Measurements from ENCODE around the gene AUH.

The AUH gene

GRCh38 chr9:91231619-91232018 is 130.1 kb downstream of the AUH start:
- Histone ChIP-seq H3K4me1 (ENCODE audit: low read length) (no peaks in the 10 kb centered on the region), H3K36me3 (replicated peaks; ENCODE audit: low read depth, low read length) (no peaks in the 10 kb centered on the region), H2AFZ (ENCODE audit: low read depth, low read length) (no peak overlapping the region), H3K9ac (ENCODE audit: low read length) (no peak overlapping the region), H3K9me3 (ENCODE audit: insufficient read depth, low read length) (no peaks in the 10 kb centered on the region), H3K27me3 (ENCODE audit: low read depth, low read length) (no peaks in the 10 kb centered on the region), H4K20me1 (ENCODE audit: insufficient read depth, low read length) (peaks cover 2% of the 10 kb centered on the region; the same call in 1 of the 2 replicates), H3K79me2 (ENCODE audit: low read length) (no peaks in the 10 kb centered on the region), H3K4me3 (ENCODE audit: low read length) (no peak overlapping the region), H3K4me2 (ENCODE audit: low read length) (no peak overlapping the region), H3K27ac (ENCODE audit: low read length) (no peak overlapping the region)
- TF ChIP-seq CTCF (IDR thresholded peaks at IDR 0.05; ENCODE audit: low read depth, low read length) (no peak), EZH2phosphoT487 (IDR thresholded peaks at IDR 0.05; ENCODE audit: low read depth) (no peak)

DNA sequence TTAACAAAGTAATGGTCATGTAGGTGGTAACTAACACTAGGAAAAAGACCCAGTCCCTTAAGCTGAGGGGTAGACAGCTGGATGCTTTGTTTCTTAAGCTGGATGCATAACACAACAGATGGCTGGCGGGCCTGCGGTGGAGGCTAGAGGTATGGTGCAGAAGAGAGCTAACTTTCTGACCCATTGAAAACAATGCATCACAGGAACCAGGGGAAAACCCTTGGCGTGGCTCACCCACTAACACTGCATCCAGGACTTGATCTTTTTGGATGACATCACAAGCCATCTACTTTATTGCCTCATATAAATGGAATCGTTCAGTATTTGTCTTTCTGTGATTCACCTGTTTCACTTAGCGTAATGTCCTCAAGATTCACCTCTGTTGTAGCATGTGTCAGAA is 138.7 kb downstream of the AUH start:
- H4K20me1 ChIP-seq (ENCODE audit: insufficient read depth, low read length) = no peaks in the 10 kb centered on the region
- TF ChIP-seq EZH2phosphoT487 (IDR thresholded peaks at IDR 0.05; ENCODE audit: low read depth) (no peak), CTCF (IDR thresholded peaks at IDR 0.05; ENCODE audit: low read depth, low read length) (no peak)
- no peak overlapping the region for H3K4me2 ChIP-seq (ENCODE audit: low read length)
- H2AFZ ChIP-seq (ENCODE audit: low read depth, low read length) = no peak overlapping the region
- no peak overlapping the region for H3K4me3 ChIP-seq (ENCODE audit: low read length)
- H3K79me2 ChIP-seq (ENCODE audit: low read length) = no peaks in the 10 kb centered on the region
- H3K9me3 ChIP-seq (ENCODE audit: insufficient read depth, low read length) = no peaks in the 10 kb centered on the region
- H3K36me3 ChIP-seq (replicated peaks; ENCODE audit: low read depth, low read length) = no peaks in the 10 kb centered on the region
- H3K27me3 ChIP-seq (ENCODE audit: low read depth, low read length) = no peaks in the 10 kb centered on the region; the same call in 1 of the 2 replicates
- no peak overlapping the region for H3K27ac ChIP-seq (ENCODE audit: low read length)
- H3K4me1 ChIP-seq (ENCODE audit: low read length) = no peaks in the 10 kb centered on the region
- no peak overlapping the region for H3K9ac ChIP-seq (ENCODE audit: low read length)

DNA sequence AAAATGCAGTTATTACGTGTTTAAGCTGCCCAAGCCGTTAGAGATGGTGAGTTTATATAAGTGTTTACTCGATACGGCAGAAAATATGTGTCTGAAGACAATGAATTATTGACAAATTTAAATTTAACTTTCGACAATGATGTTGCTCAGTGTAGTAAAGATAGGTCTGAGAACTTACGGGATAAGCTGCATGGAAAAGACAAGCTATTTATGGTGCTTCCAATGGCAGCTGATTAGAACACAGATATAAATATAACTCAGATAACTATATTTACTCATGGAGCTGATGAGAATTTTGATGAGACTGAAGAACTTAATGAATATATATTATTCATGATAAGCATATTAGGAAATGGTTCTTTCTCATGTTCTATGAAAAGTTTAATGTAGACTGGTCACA is 139.3 kb downstream of the AUH start:
- Histone ChIP-seq H4K20me1 (ENCODE audit: insufficient read depth, low read length) (no peaks in the 10 kb centered on the region), H3K4me1 (ENCODE audit: low read length) (no peaks in the 10 kb centered on the region)

DNA sequence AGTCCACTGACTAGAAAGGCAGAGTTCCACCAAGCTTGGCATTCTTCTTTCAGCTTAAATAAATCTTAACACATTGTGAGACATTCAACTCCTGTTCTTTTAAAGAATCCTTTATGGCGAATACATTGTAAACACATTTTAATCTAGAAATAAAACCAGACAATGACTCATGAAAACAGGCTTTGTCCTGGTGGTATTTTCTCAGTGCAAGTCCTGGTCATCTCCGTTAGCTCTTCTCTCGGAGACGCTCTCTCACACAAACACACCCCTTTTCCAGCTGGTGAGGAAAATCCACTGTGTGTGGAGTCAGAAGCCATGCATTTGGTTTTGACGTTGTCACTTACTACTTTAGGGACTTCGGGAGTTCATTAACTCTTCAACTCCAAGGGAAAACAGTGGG is 140.4 kb downstream of the AUH start:
- Histone ChIP-seq H3K27me3 (ENCODE audit: low read depth, low read length) (no peaks in the 10 kb centered on the region; the same call in 1 of the 2 replicates), H3K4me2 (ENCODE audit: low read length) (no peak overlapping the region), H3K9ac (ENCODE audit: low read length) (no peak overlapping the region), H3K9me3 (ENCODE audit: insufficient read depth, low read length) (no peaks in the 10 kb centered on the region), H3K79me2 (ENCODE audit: low read length) (no peaks in the 10 kb centered on the region), H4K20me1 (ENCODE audit: insufficient read depth, low read length) (no peaks in the 10 kb centered on the region), H3K36me3 (replicated peaks; ENCODE audit: low read depth, low read length) (no peaks in the 10 kb centered on the region), H2AFZ (ENCODE audit: low read depth, low read length) (no peak overlapping the region), H3K4me3 (ENCODE audit: low read length) (no peak overlapping the region), H3K27ac (ENCODE audit: low read length) (no peak overlapping the region), H3K4me1 (ENCODE audit: low read length) (no peaks in the 10 kb centered on the region)
- TF ChIP-seq EZH2phosphoT487 (IDR thresholded peaks at IDR 0.05; ENCODE audit: low read depth) (no peak), CTCF (IDR thresholded peaks at IDR 0.05; ENCODE audit: low read depth, low read length) (no peak)

More for the DNA sequence above, 139.3 kb downstream of the AUH start:
- Histone ChIP-seq H3K9ac (ENCODE audit: low read length) (no peak overlapping the region), H3K27ac (ENCODE audit: low read length) (no peak overlapping the region), H3K36me3 (replicated peaks; ENCODE audit: low read depth, low read length) (no peaks in the 10 kb centered on the region), H2AFZ (ENCODE audit: low read depth, low read length) (no peak overlapping the region), H3K27me3 (ENCODE audit: low read depth, low read length) (no peaks in the 10 kb centered on the region; the same call in 1 of the 2 replicates), H3K4me2 (ENCODE audit: low read length) (no peak overlapping the region), H3K4me3 (ENCODE audit: low read length) (no peak overlapping the region), H3K9me3 (ENCODE audit: insufficient read depth, low read length) (no peaks in the 10 kb centered on the region), H3K79me2 (ENCODE audit: low read length) (no peaks in the 10 kb centered on the region)
- TF ChIP-seq CTCF (IDR thresholded peaks at IDR 0.05; ENCODE audit: low read depth, low read length) = no peak
- TF ChIP-seq EZH2phosphoT487 (IDR thresholded peaks at IDR 0.05; ENCODE audit: low read depth) = no peak
